Nephron progenitor cell (in vitro differentiated cells): ENCODE measurements around the gene SDR39U1.

ENCODE experiments used
- DNase-seq: peaks from one replicate; pipeline ENCODE4 v3.0.0; 2021
- H3K27ac Mint-ChIP-seq: 2 replicates; pipeline ENCODE4 v1.8.0; 2021; ENCODE audit warnings: mild to moderate bottlenecking, moderate library complexity, mixed read lengths
- H3K27me3 Mint-ChIP-seq: 2 replicates; pipeline ENCODE4 v1.8.0; 2021; ENCODE audit warnings: mild to moderate bottlenecking, low read depth, mixed read lengths; ENCODE audit not compliant: poor library complexity
- H3K36me3 Mint-ChIP-seq: 2 replicates; pipeline ENCODE4 v1.8.0; 2021; ENCODE audit warnings: low read depth, mixed read lengths
- H3K4me1 Mint-ChIP-seq: 2 replicates; pipeline ENCODE4 v1.8.0; 2021; ENCODE audit warnings: mixed read lengths
- H3K4me3 Mint-ChIP-seq: 2 replicates; pipeline ENCODE4 v1.8.0; 2021; ENCODE audit warnings: mild to moderate bottlenecking, moderate library complexity, mixed read lengths
- H3K9me3 Mint-ChIP-seq: 2 replicates; pipeline ENCODE4 v1.8.0; 2021; ENCODE audit warnings: mild to moderate bottlenecking, moderate library complexity, mixed read lengths
- CTCF ChIP-seq: fragments of 200-600 bp; sonication (generic); IDR thresholded peaks from 2 replicates; pipeline ENCODE4 v1.5.0; 2021; ENCODE audit warnings: antibody characterized with exemption

The SDR39U1 gene

GRCh38 chr14:24439257-24439656 lies 3.3 kb downstream of the SDR39U1 start:
- H3K27ac Mint-ChIP-seq, result peak overlapping the region; percentile 60
- DNase-seq, result no peak
- H3K9me3 Mint-ChIP-seq, result no peaks in the 10 kb centered on the region
- peaks cover 49% of the 10 kb centered on the region for H3K4me1 Mint-ChIP-seq
- peaks cover 2% of the 10 kb centered on the region for H3K27me3 Mint-ChIP-seq
- H3K4me3 Mint-ChIP-seq, result no peak overlapping the region
- no peak for TF ChIP-seq CTCF
- H3K36me3 Mint-ChIP-seq, result peaks cover 30% of the 10 kb centered on the region

- peak overlapping the region; percentile 12 for H3K27ac Mint-ChIP-seq
- peaks cover 34% of the 10 kb centered on the region for H3K36me3 Mint-ChIP-seq
- H3K4me1 Mint-ChIP-seq, result peaks cover 49% of the 10 kb centered on the region
- TF ChIP-seq CTCF, result no peak
- H3K9me3 Mint-ChIP-seq, result no peaks in the 10 kb centered on the region
- DNase-seq, result no peak
- H3K27me3 Mint-ChIP-seq, result no peaks in the 10 kb centered on the region
- no peak overlapping the region for H3K4me3 Mint-ChIP-seq
Observed at GRCh38 chr14:24438223-24439097, 4.1 kb downstream of the SDR39U1 start.

GRCh38 chr14:24437736-24438067 lies 4.9 kb downstream of the SDR39U1 start:
- no peak overlapping the region for H3K27ac Mint-ChIP-seq
- no peak for TF ChIP-seq CTCF
- H3K9me3 Mint-ChIP-seq, result no peaks in the 10 kb centered on the region
- H3K4me1 Mint-ChIP-seq, result peaks cover 52% of the 10 kb centered on the region
- peaks cover 42% of the 10 kb centered on the region for H3K36me3 Mint-ChIP-seq
- no peak for DNase-seq
- H3K27me3 Mint-ChIP-seq, result peaks cover 2% of the 10 kb centered on the region
- no peak overlapping the region for H3K4me3 Mint-ChIP-seq

DNA sequence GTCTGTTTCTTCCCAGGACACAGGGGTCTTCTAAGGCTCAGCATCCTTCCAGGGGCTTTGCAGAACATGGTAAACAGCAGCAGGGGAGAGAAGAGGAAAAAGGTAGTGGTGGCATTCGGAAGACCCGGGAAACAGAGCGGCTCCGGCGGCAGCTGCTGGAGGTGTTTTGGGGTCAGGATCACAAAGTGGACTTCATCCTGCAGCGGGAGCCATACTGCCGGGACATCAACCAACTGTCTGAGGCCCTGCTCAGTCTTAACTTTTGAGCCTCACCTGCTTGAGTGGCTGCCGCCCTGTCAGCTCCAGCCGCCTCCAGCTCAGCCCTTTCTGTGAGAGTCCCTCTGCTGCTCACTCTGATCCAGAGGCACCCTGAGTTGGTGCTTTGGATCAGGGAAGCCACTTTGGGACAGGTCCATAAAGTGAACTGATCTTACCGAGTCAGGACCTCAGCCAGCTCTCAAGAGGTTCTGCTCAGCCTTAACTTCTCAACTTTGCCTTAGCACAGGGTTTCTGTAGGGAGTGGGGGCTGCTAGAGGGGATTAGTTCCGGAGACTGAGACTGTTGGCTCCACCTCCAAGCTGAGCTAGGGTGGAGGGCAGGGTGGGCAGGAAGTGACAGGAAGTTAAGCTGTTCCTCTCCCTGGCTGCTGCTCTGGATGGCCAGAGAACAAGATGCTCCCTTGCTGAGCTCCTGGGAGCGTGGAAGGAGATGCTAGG lies 5.4 kb downstream of the SDR39U1 start:
- no peaks in the 10 kb centered on the region for H3K9me3 Mint-ChIP-seq
- peaks cover 2% of the 10 kb centered on the region for H3K27me3 Mint-ChIP-seq
- peak; percentile 15 for TF ChIP-seq CTCF
- H3K4me1 Mint-ChIP-seq, result peaks cover 47% of the 10 kb centered on the region
- H3K4me3 Mint-ChIP-seq, result no peak overlapping the region
- DNase-seq, result no peak
- peaks cover 42% of the 10 kb centered on the region for H3K36me3 Mint-ChIP-seq
- H3K27ac Mint-ChIP-seq, result no peak overlapping the region

GRCh38 chr14:24436355-24437019 lies 6.1 kb downstream of the SDR39U1 start:
- Mint-ChIP-seq H3K36me3 (peaks cover 48% of the 10 kb centered on the region), H3K27me3 (peaks cover 2% of the 10 kb centered on the region), H3K27ac (no peak overlapping the region), H3K4me1 (peaks cover 46% of the 10 kb centered on the region), H3K4me3 (no peak overlapping the region), H3K9me3 (no peaks in the 10 kb centered on the region)
- DNase-seq, result peak; percentile 39
- TF ChIP-seq CTCF, result peak; percentile 74
